Esophagus squamous epithelium (tissue), 5 donors: ENCODE results near the gene STATH. TPM values are rescaled to one million over a fixed set of nuclear protein-coding genes. Genes with fewer than 3 reads are reported as not detected.

Experiments
- DNase-seq: peaks from one replicate; lab custom pipeline; 2025; lab: John Stamatoyannopoulos, UW
- H3K27ac ChIP-seq, 4 donors: fragments of 200-600 bp; sonication (generic); one replicate each; pipeline ENCODE4 v1.5.1; 2016 to 2019; ENCODE audit warnings: mild to moderate bottlenecking in 1 of 4
- H3K27me3 ChIP-seq, 4 donors: fragments of 200-600 bp; sonication (generic); 1 replicate in 3 of 4; 2 replicates in 1 of 4; pipeline versions ENCODE4 v1.5.1 to v1.6.0; 2017 to 2021; ENCODE audit warnings: antibody characterized with exemption in 1 of 4
- H3K36me3 ChIP-seq, 3 donors: fragments of 200-600 bp; sonication (generic); one replicate each; pipeline ENCODE4 v1.5.1; 2016 to 2019
- H3K4me1 ChIP-seq, 3 donors: fragments of 200-600 bp; sonication (generic); one replicate each; pipeline ENCODE4 v1.5.1; 2017 to 2019
- H3K4me3 ChIP-seq, 4 donors: fragments of 200-600 bp; sonication (generic); 1 replicate in 3 of 4; 2 replicates in 1 of 4; pipeline ENCODE4 v1.5.1; 2016 to 2019; ENCODE audit warnings: mild to moderate bottlenecking in 2 of 4, moderate library complexity in 1 of 4
- H3K9me3 ChIP-seq, 3 donors: fragments of 200-600 bp; sonication (generic); one replicate each; pipeline ENCODE4 v1.5.1; 2016 to 2019
- CTCF ChIP-seq, 6 experiments: fragments of 450-650 bp in 4 of 6; fragments of 200-600 bp in 2 of 6; sonication (generic) in 2 of 6; IDR thresholded peaks; one replicate each; pipeline ENCODE4 v1.5.1; 2016 to 2019; ENCODE audit warnings: antibody characterized with exemption in 6 of 6, mild to moderate bottlenecking in 4 of 6, moderate library complexity in 4 of 6
- POLR2A ChIP-seq, 4 donors: fragments of 450-650 bp; IDR thresholded peaks; one replicate each; pipeline ENCODE4 v1.6.1; 2017; ENCODE audit warnings: antibody characterized with exemption in 4 of 4, mild to moderate bottlenecking in 4 of 4, moderate library complexity in 3 of 4
- WGBS, 2 donors: methylation state at CpG; one replicate each; pipeline ENCODE4 v1.1.5; 2018; 5-methylcytosine and 5-hydroxymethylcytosine counted together
- intact Hi-C: fragments of 100-400 bp; cut with DNase I; formaldehyde crosslinking; loops from one replicate; pipeline ENCODE4 v1.15.0; 2022
- total RNA-seq, 4 donors: library from RNA; depleted of rRNA; stranded (reverse); fragments of >200 nt; gene quantifications; one replicate each; pipeline ENCODE4 v1.1.0, GENCODE V29; 2016
- donor health status: DM: yes; HTN: yes; CAD: no.

STATH gene
- total RNA-seq, 4 donors from 2014 or later: not detected

DNA sequence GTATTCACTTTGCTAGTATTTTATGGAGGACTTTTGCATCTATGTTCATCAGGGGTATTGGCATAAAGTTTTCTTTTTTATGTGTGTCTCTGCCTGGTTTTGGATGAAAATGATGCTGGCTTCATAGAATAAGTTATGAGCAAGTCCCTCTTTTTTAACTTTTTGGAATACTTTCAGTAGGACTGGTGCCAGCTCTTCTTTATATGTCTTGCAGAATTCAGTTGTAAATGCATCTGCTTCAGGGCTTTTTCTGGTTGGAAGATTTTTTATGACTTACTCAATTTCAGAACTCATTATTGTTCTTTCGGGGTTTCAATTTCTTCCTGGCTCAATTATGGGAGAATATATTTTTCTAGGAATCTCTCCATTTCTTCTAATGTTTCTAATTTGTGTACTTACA is 21.1 kb upstream of the STATH start:
- 29 to 44% methylated on average over 1 of the region's 1 CpG for WGBS, 2 donors
- H3K4me3 ChIP-seq: no peak overlapping the region
- H3K36me3 ChIP-seq: no peaks in the 10 kb centered on the region
- no peaks in the 10 kb centered on the region for H3K9me3 ChIP-seq
- no peak for DNase-seq
- H3K27me3 ChIP-seq: no peaks in the 10 kb centered on the region
- no peak overlapping the region for H3K27ac ChIP-seq
- TF ChIP-seq CTCF (IDR thresholded peaks at IDR 0.05) (no peak), POLR2A (IDR thresholded peaks at IDR 0.05) (no peak)
- intact Hi-C loops: no loop called here
- no peaks in the 10 kb centered on the region for H3K4me1 ChIP-seq

DNA sequence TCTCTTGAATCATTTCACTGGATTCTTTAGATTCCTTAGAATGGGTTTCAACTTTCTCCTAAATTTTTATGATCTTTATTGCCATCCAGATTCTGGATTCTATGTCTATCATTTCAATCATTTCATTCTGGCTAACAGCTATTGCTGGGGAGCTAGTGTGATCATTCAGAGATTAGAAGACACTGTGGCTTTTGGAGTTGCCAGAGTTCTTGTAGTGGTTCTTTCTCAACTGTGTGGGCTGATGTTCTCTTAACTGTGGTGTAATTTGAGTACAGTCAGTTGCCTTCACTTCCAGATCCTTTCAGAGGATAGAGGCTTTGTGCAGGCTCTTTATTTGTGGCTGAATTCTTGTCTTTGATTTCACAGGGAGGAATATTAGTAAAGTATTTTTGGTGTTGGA is 18.2 kb upstream of the STATH start:
- intact Hi-C loops: no loop called here
- DNase-seq: no peak
- Histone ChIP-seq H3K4me3 (no peak overlapping the region), H3K27me3 (no peaks in the 10 kb centered on the region), H3K9me3 (no peaks in the 10 kb centered on the region), H3K27ac (no peak overlapping the region), H3K36me3 (no peaks in the 10 kb centered on the region), H3K4me1 (no peaks in the 10 kb centered on the region)
- TF ChIP-seq CTCF (IDR thresholded peaks at IDR 0.05): no peak
- TF ChIP-seq POLR2A (IDR thresholded peaks at IDR 0.05): no peak

GRCh38 chr4:69984030-69984443 is 11.7 kb upstream of the STATH start:
- Histone ChIP-seq H3K27me3 (no peaks in the 10 kb centered on the region), H3K4me3 (no peak overlapping the region), H3K36me3 (no peaks in the 10 kb centered on the region), H3K9me3 (no peaks in the 10 kb centered on the region), H3K4me1 (peaks cover 0 to 7% (median 0%) of the 10 kb centered on the region in 3 donors), H3K27ac (no peak overlapping the region)
- 15 to 17% methylated on average over 2 of the region's 2 CpGs for WGBS, 2 donors
- TF ChIP-seq CTCF (IDR thresholded peaks at IDR 0.05): no peak
- TF ChIP-seq POLR2A (IDR thresholded peaks at IDR 0.05): no peak
- intact Hi-C loops: no loop called here
- DNase-seq: no peak

- Histone ChIP-seq H3K36me3 (no peaks in the 10 kb centered on the region), H3K4me1 (peaks cover 0 to 7% (median 0%) of the 10 kb centered on the region in 3 donors), H3K4me3 (no peak overlapping the region), H3K27ac (no peak overlapping the region), H3K9me3 (no peaks in the 10 kb centered on the region), H3K27me3 (no peaks in the 10 kb centered on the region)
- 82 to 85% methylated on average over 1 of the region's 1 CpG for WGBS, 2 donors
- intact Hi-C loops: no loop called here
- no peak for DNase-seq
- no peak for TF ChIP-seq CTCF (IDR thresholded peaks at IDR 0.05)
- no peak for TF ChIP-seq POLR2A (IDR thresholded peaks at IDR 0.05)
Observed at GRCh38 chr4:69986663-69987062, 9.1 kb upstream of the STATH start.

GRCh38 chr4:69991016-69991415 is 4.8 kb upstream of the STATH start:
- Histone ChIP-seq H3K9me3 (no peaks in the 10 kb centered on the region), H3K4me1 (peaks cover 0 to 4% (median 0%) of the 10 kb centered on the region in 3 donors), H3K27ac (no peak overlapping the region), H3K36me3 (no peaks in the 10 kb centered on the region), H3K4me3 (no peak overlapping the region), H3K27me3 (no peaks in the 10 kb centered on the region)
- no peak for DNase-seq
- TF ChIP-seq CTCF (IDR thresholded peaks at IDR 0.05) (no peak), POLR2A (IDR thresholded peaks at IDR 0.05) (no peak)
- intact Hi-C loops: no loop called here
- WGBS, 2 donors: 83% methylated on average over 4 of the region's 4 CpGs
